Anterior cingulate cortex (tissue), 58 donors: ENCODE data around the gene CFAP157.

Experiments
- DNase-seq, 58 donors: peaks; one replicate each; lab custom pipeline; 2025; lab: John Stamatoyannopoulos, UW

Gene CFAP157

DNA sequence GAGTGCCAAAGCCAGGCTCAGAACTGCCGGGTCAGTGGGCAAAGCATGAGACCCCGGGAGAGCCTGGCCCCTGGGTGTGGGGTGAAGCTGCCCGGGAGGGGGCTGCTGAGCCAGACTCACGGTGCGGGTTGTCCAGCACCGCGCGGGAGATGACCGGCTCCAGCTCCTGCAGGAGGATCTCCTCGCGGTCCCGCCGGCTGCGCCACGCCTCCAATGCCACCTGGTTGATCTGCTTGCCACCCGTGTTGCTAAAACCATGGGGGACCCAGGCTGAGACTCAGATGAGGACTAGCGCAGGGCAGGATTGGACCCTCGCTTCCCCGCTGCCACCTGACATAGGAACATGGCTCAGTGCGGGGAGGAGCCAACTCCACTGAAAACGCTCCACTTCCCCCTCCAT lies 25.7 kb downstream of the CFAP157 start:
- DNase-seq: no peak

DNA sequence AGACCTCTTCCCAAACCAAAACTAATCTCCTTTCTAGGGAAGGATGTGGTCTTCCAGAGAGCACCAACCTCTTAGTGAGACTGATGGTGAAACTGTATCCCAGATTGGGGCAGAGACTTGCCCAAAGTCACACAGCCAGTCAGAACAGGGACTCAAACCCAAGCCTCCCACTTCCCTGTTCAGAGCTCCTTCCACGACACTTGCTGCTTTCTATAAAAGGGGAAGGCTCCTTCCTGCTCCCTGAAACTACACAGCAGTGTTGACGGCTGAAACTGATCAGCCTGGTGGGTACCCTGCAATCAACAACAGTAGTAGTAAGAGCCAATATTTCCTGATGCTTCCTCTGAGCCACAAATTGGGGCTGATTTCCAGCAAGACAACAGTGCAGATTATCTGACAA lies 26.8 kb downstream of the CFAP157 start:
- no peak for DNase-seq

DNA sequence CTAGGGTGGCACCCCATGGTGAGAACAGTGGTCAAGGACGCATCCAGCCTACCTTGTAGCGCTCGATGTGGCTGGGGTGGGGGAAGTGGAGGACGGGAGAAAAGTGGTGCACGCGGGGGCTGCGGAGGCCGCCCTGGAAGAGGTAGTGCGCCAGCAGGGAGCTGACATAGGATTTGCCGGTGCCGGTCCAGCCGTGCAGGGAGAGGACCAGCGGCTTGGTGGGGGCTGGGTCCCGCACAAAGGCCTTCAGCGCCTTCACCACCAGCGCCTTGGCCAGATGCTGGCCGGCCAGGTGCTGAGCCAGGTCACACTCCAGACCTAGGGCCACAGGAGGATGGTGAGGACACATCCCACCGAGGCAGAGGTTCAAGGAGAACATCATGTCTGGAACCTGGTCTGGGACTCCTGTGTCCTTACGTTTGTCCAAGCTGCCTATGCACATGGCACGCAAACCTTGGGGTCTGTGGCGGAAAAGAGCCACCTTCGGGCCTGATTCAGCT lies 27.5 kb downstream of the CFAP157 start:
- DNase-seq: peak in 2 of 58 donors; percentile 32 to 40

DNA sequence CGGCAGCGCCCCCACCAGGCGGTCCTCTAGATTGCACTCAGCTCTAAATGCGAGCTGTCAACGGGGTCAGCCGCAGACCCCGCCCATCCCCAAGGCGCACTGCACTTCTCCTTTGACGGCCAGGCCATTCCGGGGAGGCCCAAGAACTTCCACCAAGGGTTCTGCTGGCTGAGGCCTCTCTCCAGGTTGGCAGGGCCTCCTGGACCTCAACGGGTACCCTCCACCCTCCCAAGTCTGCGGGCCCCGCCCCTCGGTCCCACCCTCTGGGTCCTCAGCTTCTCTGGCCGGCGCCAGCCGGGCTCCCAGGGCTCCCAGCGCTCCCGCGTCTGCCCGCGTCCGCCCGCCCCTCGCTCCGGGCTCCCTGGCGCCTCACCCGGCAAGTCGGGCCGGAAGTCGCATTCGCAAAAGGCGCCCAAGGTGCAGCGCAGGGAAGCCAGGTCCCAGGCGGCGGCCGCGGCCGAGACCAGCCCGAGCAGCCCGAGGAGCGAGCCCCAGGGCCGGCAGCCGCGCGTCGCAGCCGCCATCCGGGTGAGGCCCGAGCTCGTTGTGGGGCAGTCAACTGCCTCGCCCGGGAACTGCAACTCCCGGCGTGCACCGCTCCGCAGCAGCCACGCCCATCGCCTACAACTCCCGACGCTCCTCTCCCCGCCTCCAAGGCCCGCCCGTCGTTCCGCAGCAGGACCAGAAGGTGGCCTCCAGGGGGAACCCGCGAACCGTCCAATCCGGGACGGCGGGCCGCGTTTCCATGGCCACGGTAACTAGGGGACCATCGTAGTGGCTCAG lies 28.1 kb downstream of the CFAP157 start, which contains the start of gene TOR2A:
TOR2A (minus strand) TSS at position 548 of the 783 bp plus-strand sequence; CDS start at position 524, 24 bp downstream.
- DNase-seq: peak; percentile 82 to 98 (median 95)

DNA sequence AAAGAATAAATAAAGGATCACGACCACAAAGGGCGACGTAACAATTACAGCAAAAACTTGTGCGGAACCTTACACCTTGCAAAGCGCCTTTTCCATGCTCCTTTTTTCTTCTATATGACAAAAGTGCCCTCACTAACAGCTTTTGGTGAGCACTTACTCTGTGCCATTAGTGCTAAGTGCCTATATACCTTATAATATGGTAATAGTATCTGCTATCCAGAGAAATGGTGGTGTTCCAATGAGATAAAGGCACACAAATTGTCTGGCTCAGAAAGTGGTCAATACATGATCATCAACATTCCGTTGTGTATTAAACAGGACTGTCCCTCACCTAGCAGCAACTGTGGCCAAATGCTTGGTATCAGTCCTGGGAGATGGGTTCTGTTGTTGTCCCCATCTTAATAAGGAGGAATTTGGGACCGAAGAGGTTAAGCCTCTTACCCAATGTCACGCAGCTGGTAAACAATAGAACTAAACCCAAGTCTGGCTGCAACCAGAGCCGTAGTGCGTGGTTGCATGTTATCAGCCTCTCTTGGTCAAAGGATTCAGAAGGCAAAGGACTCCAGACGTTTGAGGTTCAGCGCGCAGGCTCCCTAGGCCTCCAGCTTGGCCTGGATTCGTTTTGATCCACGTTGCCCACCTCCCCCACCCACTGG lies 28.9 kb downstream of the CFAP157 start:
- DNase-seq: no peak

DNA sequence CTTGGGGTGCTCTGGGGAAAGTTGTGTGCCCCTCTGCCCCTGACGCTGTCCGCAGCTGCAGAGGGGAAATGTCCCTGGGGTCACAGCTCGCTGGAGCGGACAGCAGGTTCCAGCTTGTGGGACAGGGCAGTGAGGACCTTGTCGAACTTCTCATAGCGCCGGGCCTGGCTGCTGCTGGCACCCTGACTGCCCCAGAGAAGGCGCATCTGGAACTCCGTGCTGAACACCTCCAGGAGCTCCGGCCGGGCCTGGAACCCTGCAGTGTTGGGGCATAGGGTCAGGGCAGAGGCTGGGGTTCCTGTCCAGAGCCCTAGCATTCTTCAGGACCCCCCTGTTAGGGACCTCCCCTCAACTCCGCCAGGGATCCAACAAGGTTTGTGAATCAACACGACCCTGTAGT lies 31.9 kb downstream of the CFAP157 start:
- DNase-seq: no peak

DNA sequence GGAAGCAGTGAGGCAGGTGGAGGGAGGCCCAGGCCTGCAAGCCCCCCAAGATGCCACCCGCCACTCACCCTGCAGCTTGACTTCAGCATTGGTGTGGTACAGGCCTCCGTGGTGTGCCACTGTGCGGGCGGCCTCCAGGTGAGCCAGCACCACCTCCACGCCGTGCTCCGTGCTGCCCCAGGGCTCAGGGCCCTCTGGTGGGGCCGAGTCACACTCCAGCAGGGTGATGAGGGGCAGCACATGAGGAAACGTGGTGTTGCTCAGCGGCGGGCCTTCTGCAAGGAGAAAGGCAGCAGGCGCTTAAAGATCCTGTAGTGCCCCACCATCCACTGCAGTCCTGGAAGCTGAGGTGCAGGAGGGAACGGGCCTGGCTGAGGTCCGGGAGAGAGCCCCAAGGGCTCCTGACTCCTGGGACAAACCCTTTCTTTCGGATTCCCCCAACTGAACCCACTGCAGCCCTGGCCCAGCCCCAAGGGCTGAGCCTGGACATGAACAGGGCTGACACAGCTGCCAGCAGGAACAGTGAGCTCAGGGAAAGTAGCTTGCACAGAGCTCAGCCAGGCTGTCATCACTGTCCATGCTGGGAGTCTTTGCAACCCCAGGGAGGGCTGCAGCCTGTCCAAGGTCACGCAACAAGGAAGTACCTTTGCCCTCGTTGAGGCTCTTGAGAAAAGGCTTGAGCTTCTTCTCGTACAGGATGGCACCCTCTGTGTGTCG lies 33.0 kb downstream of the CFAP157 start:
- no peak for DNase-seq

DNA sequence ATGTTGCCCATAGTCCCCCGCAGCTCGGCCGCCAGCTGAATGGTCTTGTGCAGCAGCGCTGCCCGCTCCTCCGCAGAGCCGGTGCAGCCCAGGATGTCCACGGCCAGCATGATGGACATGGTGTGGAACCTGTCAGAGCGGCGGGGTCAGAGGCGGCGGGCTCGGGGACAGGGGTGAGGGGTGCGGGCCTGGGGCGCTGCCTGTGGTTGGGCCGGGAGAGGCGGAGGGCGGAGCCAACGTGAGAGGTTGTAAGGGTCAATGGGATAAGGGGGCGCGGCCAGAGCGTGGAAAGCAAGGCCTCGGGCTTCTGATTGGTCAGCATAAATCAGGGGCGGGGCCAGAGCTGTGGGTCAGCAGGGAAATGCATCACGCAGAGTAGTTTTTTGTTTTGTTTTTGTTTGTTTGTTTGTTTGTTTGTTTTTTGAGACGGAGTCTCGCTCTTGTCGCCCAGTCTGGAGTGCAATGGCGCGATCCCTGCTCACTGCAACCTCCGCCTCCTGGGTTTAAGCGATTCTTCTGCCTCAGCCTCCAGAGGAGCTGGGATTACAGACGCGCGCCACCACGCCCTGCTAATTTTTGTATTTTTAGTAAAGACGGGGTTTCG lies 35.1 kb downstream of the CFAP157 start:
- peak in 53 of 58 donors; percentile 22 to 86 (median 62) for DNase-seq

DNA sequence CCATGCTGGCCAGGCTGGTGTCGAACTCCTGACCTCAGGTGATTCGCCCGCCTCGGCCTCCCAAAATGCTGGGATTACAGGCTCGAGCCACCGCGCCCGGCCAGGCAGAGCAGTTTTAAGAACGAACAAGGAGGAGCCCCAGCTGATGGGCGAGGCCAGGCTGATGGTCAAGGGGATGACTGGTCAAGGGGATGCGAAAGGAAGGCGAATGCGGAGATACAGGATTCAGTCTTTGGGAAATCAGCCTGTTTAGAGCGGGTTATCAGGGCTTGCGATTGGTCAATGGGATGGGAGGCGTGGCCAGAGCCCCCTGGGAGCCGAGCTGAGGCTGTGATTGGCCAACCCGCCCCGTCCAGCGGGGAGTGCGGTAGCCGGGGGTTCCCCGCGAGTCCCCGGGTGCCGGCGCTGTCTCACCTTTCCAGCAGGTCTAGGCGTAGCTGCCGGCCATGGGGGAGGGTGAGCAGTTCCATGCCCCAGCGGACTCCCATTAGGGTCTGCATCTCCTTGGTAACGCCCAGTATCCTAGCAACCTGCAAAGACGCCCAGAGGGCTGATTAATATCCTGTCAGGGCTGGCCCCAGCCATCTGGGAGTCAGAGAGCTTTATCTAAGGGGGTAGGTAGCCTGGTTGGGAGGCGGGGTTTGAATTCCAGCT lies 35.8 kb downstream of the CFAP157 start:
- DNase-seq: peak in 3 of 58 donors; percentile 27 to 34 (median 31)

DNA sequence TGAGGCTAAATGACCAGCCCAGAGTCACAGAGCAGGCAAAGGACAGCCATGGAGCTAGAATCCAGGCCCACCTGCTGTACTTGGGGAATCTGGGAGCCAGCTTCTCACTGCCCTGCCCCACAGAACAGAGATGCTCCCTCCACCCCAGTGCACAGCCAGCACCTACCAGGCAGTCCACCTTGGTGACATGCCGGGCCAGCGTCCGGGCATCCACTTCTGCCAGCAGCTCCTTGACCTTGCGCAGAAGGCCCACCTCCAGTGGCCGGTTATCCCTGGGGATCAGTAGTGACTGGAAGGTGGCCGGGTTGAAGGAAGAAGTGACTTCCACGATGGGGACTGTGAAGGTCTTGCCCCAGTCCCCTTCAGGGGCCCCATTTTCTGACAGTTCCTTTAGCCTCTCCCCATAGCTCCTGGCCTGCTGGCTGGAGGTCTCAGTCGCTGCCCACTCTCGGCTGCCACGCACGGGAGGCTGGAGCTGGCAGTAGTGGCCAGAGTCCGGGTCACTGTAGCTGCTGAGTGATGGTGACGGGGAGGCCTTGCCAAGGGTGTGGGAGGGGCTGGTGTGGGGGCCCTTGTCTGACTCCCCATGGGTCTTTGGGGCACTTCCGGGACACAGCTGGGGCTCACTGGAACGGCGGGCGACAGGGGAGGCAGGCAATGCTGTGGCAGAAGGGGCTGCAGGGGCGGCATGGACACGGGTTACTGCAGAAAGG lies 37.8 kb downstream of the CFAP157 start:
- no peak for DNase-seq

DNA sequence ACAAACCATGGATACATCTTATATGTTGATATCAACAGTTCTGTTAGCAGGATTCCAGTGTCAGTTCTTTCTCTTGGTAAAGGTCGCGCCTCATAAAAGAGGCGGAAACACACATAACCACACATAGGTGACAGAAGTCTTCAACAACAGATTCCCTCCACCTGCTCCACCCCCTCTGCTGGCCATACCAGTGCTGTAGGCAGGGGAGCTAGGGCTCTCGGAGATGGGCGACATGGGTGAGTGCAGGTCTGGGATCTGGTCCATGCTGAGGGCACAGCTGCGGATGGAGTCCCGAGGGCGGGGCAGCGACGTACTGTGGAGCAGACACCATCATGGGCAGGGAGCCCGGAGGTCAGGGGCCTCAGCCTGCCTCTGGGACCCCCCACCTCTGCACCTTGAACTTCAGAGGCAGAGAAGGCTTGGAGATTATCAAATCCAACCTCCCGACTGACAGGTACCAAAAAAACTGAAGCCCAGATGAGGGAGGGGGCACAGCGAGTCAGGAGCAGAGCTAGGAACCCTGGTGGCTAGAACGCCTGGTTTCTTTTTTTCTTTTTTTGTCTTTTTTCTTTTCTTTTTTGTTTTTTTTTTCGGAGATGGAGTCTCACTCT lies 40.3 kb downstream of the CFAP157 start:
- no peak for DNase-seq

DNA sequence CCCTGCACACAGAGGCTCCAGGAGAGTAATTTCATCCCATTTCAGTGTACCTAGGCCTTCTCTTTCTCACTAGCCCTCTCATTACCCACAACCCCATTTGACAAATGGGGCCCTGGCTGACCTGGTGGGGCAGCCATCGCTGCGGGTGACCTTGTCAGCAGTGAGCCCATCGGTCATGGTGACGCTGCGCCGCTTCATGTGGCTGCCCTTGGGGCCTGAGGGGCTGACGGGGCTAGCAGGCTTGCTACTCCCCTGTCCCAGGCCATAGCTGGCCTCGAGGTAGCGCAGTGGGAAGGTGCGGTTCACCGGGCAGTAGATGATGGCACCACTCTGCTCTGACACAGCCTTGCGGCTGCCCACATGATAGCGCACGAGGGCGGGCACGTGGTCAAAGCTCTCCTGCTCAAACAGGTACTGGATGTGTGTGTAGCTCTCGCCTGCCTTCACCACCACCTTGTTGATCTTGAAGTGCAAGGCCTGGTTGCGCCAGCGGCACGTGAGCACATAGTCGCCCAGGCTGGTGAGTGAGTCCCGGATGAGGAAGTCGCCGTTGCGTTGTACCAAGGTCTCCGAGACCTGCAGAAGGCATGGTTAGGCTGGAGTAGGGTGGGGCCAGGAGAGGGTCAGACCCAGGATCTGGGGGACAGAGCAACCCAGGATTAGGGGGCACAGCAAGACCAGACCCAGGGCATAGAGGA lies 42.5 kb downstream of the CFAP157 start:
- no peak for DNase-seq

DNA sequence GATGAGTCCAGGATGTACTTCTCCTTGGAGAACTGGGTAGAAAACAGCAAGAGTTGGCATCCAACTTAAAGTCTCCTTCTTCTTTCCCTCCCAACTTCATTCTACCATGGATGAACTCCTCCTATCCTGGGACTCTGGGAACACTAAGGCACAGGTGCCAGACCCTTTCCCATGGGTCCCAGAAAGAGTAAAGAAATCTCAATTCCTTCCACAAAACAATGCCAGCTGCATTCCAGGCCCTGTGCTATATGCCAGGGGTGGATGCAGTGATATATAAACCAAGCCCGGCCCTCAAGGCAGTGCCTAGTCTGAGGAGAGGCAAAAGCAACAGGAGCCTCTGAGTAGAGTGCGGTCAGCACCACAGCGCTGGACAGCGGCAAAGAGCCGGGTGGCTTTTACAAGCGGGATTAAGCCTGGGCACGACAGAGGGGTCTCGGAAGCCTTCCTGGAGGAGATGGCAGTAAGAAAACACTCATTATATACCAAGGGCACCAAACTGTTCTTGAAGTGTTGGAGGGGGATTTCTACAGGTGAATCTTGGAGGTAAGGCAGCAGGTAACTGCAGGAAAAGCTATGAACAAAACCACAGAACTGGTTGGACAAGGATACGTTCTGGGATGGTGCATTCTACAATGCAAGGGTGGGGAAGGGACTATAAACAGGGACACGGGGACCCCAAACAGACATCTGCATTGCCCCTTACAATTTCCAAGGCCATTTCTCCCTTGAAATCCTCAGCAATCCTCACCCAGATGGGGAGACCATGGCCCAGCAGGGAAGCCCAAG lies 44.7 kb downstream of the CFAP157 start:
- DNase-seq: no peak

DNA sequence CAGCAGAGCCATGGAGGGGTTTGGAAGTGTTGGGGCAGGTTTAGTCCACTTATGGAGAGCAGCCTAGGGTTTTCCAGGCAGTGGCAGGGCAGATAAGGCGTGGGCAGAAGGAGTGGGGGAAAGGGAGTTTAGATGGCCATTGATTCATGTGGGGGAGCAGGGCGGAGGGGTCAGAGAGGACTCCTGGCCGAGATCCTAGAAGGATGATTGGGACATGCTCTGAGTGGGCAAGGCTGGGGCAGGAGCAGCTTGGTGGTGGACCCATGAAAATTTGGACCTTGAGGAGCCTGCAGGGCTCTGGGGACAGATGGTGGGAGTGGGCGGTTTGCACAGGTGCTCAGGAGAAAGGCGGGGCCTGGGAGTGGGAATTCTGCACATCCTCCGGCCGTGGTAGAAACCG lies 46.4 kb downstream of the CFAP157 start:
- DNase-seq: peak in 1 of 58 donors; percentile 5

DNA sequence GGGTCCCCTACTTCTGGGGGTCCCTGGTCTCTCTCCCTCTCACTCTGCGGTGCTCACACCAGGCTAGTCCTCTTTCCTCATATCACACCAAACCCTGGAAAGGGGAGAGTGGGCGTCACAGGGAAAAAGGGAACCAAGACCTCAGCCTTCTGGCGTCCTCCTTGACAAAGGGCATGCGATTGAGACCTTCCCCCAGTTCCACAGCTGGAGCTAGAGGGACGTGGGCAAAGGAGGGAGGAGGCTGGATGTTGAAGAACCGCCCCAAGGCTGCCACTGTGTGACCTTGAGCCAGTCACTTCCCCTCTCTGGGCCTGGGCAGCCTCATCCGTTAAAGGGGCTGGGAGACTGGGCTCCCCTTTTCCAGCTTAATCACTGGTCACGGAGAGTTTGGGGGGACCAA lies 46.8 kb downstream of the CFAP157 start:
- no peak for DNase-seq

DNA sequence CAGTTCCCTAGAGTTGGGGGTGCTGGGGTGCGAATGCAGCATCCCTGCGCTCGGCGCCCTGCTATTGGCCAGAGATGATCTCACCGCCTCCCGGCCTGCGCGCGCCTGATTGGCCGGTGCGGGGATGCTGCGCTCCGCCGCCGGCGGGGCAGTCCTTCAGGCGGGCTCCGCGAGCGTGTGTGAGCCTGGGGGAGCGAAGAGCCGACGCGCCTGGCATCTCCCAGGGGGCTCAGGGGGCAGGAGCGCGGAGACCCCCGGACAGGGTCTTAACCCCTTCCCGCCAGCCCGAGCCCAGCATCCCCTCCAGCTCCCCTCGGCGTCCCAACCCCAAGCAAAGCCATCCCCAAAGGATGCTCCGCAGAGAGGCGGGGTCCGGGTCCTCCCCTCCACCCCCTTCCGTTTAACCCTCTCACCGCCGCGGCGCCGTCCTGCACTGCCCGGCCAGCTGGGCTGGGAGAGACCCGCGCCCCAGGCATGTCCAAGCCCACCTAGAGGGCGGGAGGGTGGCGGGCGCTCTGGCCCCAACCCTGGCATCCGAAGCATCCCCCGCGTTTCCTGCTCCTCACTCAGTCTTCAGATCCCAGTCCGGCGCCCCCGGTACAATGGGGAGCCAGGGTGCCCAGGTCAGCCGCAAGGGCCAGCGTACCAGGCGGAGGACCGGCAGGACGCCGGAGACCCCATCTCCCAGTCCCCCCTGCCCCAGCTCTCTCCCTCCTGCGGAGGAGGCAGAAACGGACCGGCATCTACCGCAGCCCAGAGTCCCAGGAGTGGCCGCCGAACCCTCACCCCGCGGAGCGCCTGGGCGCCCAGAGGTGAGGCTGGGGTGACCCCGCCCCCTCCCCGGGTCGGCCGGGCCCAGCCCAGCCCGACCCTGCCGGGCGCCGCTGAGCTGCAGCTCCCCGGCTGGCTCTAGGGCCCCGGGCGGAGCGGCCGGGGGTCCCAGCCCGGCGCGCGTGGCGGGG lies 47.6 kb downstream of the CFAP157 start:
- DNase-seq: peak in 50 of 58 donors; percentile 18 to 83 (median 58)
